ENCODE data around the gene INTS3.

The INTS3 gene, protein sequence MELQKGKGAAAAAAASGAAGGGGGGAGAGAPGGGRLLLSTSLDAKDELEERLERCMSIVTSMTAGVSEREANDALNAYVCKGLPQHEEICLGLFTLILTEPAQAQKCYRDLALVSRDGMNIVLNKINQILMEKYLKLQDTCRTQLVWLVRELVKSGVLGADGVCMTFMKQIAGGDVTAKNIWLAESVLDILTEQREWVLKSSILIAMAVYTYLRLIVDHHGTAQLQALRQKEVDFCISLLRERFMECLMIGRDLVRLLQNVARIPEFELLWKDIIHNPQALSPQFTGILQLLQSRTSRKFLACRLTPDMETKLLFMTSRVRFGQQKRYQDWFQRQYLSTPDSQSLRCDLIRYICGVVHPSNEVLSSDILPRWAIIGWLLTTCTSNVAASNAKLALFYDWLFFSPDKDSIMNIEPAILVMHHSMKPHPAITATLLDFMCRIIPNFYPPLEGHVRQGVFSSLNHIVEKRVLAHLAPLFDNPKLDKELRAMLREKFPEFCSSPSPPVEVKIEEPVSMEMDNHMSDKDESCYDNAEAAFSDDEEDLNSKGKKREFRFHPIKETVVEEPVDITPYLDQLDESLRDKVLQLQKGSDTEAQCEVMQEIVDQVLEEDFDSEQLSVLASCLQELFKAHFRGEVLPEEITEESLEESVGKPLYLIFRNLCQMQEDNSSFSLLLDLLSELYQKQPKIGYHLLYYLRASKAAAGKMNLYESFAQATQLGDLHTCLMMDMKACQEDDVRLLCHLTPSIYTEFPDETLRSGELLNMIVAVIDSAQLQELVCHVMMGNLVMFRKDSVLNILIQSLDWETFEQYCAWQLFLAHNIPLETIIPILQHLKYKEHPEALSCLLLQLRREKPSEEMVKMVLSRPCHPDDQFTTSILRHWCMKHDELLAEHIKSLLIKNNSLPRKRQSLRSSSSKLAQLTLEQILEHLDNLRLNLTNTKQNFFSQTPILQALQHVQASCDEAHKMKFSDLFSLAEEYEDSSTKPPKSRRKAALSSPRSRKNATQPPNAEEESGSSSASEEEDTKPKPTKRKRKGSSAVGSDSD

DNA sequence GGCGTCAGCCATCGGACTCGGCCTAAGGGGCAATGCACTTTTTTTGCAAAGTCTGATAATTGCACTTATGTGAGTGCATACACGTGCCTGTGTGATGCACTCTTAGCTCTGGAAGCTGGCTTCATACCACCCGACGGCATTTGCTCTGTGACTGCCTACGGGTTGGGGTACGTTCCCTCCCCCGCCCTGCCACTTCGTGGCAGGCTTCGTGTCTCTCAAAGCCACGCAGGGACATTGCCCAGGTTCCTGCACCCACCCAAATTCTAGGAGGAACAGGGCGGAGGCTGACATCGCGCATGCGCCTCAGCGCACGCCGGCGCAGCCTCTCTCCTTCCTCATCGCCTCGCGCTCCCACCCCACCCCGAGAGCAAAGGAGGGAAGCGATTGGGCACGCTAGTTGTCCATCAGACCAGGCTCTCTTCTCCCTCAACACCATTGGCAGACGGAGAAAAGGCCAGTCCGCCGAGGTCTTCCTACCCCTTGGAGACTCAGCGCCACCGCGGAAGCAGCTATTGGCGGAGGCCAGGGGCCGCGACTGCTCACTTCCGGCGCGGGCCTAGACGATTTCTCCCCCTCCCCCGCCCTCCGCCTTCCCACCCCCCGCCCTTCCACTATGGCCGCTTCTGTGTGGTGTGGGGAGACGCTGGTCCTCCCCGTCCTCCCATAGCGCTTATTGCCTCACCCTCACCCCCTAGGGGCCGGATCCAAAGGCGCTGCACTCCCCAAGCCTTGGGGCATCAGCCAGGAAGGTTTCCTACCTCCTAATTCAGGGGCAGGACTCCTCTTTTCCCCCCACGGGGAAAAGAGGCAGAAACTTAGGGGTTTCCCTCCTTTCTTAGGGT lies at the start of gene INTS3:
TSS of gene INTS3 (plus strand) at position 588 of the 842 bp plus-strand sequence. CDS start 585 bp downstream, outside the sequence.
- peak; percentile 100 for DNase-seq (ENCODE audit: low read depth)

DNA sequence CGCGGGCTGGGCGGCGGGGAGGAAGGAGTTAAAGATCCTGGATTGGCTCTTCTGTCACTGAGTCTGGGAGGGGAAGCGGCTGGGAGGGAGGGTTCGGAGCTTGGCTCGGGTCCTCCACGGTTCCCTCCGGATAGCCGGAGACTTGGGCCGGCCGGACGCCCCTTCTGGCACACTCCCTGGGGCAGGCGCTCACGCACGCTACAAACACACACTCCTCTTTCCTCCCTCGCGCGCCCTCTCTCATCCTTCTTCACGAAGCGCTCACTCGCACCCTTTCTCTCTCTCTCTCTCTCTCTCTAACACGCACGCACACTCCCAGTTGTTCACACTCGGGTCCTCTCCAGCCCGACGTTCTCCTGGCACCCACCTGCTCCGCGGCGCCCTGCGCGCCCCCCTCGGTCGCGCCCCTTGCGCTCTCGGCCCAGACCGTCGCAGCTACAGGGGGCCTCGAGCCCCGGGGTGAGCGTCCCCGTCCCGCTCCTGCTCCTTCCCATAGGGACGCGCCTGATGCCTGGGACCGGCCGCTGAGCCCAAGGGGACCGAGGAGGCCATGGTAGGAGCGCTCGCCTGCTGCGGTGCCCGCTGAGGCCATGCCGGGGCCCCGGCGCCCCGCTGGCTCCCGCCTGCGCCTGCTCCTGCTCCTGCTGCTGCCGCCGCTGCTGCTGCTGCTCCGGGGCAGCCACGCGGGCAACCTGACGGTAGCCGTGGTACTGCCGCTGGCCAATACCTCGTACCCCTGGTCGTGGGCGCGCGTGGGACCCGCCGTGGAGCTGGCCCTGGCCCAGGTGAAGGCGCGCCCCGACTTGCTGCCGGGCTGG lies 49.1 kb upstream of the INTS3 start, which contains the start of gene NPR1:
TSS of gene NPR1 (plus strand) at position 170 of the 818 bp plus-strand sequence. CDS start at position 591, 421 bp downstream.
- no peak for DNase-seq (ENCODE audit: low read depth)

DNA sequence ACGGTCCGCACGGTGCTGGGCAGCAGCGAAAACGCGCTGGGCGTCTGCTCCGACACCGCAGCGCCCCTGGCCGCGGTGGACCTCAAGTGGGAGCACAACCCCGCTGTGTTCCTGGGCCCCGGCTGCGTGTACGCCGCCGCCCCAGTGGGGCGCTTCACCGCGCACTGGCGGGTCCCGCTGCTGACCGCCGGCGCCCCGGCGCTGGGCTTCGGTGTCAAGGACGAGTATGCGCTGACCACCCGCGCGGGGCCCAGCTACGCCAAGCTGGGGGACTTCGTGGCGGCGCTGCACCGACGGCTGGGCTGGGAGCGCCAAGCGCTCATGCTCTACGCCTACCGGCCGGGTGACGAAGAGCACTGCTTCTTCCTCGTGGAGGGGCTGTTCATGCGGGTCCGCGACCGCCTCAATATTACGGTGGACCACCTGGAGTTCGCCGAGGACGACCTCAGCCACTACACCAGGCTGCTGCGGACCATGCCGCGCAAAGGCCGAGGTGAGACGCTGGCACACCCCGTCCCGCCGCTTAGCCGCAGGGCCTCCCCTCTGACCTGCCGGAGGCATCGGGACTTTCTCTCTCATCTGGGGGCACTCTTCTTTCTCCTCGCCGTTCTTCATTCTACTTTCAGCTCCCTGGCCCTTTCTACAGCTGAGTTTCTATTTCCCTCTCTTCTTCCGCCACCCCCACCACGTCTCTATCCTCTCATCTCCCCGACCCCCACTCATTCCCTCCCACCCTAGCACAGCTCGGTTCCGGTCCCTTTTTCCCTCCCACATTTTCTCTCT lies 48.3 kb upstream of the INTS3 start:
- no peak for DNase-seq (ENCODE audit: low read depth)

DNA sequence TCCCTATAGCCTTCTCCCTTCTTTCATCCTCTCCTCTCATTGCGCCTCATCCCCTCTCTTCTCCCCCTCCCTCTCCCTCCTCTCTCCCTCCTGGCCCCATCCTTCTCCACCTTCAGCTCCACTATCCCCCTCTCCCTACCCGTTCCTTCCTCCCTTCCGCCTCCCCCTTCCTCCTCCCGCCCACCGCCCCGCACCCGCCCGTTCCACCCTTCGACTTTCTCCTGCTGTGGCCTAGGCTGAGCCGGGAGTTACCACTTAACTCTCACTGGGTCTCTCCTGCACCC lies 47.8 kb upstream of the INTS3 start:
- DNase-seq (ENCODE audit: low read depth) = no peak

DNA sequence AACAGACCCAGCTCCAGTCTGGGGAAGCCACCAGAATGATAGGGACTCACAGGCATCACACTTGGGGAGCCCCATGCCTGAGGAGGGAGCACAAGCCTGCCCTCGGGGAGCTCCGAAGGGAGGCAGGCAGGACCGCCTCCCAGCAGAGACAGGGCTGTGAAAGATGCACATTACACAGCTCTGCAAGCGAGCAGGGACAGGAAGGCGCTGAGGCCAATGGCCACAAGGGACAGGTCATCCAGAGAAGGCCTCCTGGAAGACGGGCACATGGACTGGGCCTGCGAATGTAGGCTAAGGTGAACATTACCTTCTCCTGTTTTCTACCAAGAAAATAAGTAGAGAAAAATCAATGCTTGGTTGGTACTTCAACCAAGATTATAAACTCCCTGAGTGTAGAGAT lies 45.1 kb upstream of the INTS3 start:
- no peak for DNase-seq (ENCODE audit: low read depth)

DNA sequence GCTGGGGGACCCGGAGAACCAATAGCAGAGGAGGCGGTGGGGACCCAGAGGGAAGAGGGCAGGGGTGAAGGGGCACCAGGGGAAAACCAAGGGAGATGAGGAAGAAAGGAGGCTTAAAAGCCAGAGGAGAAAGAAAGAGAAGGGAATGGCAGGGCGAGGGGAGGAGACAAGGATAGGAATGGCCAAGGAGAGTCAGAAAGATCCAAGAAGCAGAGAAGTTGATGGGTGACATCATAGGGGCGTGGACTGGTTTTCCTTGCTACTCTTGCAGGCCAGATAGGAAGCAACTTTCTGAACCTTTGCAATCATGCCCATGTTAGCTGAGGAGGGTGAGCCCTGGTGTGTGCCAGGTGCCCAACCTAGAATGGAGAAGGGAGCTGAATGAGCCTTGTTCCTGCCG lies 44.0 kb upstream of the INTS3 start:
- DNase-seq (ENCODE audit: low read depth) = no peak

DNA sequence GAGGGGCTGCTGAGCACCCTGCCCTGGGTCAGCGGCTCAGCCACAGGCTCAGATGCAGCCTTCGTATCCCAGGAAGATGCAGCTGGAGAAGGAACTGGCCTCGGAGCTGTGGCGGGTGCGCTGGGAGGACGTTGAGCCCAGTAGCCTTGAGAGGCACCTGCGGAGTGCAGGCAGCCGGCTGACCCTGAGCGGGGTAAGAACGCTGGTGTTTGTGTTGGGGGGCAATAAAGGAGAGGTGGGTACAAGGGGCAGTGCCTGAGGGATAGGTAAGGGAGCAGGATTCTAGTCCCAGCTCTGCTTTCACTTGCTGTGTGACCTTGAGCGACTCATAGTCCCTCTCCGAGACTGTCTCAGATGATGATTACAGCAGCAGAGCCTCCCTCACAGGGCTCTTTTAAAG lies 43.0 kb upstream of the INTS3 start:
- DNase-seq (ENCODE audit: low read depth) = no peak

DNA sequence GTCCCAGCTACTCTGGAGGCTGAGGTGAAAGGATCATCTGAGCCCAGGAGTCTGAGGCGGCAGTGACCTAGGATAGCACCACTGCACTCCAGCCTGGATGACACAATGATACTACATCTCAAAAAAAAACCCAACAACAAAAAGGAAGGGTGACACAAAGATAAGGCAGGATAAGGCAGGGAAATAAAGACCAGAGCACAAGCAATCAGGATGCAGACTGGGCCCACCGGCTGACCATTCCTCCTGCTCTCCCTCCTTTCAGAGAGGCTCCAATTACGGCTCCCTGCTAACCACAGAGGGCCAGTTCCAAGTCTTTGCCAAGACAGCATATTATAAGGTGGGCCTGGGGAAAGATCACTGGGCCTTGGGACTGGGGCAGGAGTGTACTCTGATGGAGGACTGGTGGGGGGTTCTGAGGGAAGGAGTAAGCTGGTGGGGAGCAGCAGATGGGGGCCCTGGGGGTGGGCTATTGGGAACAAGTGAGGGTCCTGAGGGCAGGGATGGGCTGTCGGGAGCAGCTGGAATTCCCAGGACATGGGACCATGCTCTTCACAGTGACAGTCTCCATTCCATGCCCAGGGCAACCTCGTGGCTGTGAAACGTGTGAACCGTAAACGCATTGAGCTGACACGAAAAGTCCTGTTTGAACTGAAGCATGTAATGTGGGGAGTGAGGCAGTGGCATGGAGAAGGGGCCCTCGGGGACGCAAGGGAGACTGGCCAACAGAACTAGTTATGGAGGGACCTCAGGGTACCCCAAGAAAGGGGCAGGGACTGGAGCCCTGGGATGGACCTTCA lies 42.1 kb upstream of the INTS3 start:
- no peak for DNase-seq (ENCODE audit: low read depth)

DNA sequence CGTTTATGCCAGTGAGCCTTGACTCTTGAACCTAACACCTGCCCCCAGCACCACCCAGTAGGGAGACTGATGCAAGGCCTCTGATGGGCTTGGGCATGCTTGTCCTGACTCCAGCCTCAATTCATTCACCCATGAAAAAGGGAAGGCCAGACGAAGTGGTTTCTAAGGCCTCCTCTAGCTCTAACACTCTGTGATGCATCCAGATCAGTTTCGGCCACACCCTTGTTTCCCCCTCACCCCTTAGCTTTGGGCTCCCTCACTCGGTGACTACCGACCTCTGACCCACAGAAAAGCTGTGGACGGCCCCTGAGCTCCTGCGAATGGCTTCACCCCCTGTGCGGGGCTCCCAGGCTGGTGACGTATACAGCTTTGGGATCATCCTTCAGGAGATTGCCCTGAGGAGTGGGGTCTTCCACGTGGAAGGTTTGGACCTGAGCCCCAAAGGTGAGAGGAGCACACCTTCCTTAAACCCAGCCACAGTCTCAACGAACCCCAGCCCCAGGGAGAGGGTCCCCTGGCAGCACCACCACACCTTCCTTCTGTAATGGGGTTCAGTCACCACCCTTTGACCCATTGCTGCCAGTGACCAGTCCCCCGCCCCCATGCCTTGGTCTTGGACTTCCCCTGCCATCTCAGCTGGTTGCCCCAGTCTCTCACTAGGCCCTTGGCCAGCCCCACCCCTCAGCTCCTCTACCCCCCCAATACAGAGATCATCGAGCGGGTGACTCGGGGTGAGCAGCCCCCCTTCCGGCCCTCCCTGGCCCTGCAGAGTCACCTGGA lies 40.3 kb upstream of the INTS3 start:
- no peak for DNase-seq (ENCODE audit: low read depth)

DNA sequence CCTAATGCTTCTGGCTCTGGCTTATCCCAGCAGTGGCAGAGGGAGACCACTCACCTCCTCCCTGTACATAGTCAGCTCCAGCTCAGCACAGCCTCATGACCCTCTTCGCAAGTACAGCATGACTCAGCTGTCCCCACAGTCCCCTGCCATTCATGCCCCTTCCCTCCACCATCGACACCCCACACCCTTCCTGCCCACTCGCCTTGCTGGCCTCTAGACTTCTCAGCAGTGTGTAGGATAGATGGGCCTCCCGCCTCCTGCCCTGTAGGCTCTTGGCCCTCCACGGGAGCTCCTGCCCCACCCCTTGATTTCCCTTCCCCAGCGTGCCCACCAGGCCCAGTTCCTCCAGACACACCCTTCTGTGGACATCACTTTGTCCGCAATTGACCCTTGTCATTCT lies 39.6 kb upstream of the INTS3 start:
- DNase-seq (ENCODE audit: low read depth) = no peak

DNA sequence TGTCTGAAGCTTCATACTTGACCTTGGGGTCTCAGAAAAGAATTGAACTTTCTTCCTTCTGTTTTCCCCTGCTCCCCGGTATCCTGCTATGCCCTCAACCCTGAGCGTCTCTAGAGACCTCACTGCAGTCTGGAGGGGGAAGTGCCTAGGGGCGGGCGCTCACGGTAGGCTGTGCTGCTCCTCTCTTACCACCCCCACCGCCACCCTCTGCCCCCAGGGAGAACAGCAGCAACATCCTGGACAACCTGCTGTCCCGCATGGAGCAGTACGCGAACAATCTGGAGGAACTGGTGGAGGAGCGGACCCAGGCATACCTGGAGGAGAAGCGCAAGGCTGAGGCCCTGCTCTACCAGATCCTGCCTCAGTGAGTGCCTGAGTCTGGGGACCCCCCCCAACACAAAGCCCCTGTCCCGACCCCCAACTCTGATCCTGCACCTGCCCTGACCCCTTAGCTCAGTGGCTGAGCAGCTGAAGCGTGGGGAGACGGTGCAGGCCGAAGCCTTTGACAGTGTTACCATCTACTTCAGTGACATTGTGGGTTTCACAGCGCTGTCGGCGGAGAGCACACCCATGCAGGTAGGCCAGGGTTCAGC lies 39.0 kb upstream of the INTS3 start:
- no peak for DNase-seq (ENCODE audit: low read depth)

DNA sequence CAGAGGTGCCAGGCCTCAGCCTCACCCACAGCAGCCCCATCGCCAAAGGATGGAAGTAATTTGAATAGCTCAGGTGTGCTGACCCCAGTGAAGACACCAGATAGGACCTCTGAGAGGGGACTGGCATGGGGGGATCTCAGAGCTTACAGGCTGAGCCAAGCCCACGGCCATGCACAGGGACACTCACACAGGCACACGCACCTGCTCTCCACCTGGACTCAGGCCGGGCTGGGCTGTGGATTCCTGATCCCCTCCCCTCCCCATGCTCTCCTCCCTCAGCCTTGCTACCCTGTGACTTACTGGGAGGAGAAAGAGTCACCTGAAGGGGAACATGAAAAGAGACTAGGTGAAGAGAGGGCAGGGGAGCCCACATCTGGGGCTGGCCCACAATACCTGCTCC lies 34.4 kb upstream of the INTS3 start:
- no peak for DNase-seq (ENCODE audit: low read depth)

DNA sequence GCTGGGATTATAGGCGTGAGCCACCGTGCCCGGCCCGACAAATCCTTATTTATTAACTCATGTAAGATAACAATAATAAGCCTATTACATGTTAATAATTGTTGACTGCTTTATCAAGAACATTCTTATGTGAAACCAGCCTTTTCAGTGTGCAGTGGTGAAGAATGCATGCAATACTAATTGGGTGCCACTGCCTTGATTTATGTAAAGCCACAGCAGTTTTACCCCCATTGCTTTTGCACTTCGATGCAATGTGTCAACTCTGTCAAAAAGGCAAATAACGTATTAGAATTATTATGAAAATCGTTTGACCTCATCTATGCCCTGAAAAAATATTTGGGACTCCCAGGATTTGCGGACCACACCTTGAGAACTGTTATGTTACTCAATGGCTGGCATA lies 31.1 kb upstream of the INTS3 start:
- no peak for DNase-seq (ENCODE audit: low read depth)

DNA sequence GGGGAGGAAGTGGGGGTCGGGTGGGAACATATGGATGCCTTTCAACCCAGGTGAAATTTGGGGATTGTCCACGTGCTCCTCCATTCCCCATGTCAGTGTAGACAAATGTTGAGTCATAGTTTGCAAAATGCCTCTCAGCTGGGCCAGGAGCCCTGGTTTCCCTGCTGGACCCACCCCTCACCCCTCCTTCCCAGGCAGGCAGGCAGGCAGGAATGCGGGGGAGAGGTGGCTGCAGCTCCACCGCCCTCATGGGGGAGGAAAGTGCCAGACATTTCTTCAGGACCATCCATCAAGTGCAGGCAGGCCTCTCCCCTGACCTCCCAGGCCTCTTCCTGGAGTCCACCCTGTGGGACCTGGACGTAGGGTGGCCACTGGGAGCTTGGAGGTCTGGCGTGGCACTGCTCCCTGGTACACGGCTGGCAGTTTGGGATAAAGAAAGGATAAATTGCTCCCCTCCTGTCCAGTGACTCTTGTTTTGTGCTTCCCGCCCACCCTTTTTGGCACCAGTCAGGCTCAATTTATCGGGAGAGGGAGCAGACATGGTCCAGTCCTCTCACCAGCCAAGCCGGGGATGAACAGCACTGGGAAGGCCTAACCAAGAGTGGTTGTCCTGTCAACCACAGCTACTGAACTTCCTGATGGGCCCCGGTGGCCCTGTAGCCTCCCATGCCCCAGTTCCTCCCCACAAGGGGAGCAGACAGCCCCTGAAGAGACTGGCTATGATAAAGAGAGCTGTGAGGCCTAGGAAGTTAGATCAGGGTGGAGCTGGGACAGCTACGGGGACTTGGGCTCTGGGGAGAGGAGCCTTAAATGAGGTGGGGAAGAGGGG lies 30.4 kb upstream of the INTS3 start:
- no peak for DNase-seq (ENCODE audit: low read depth)

DNA sequence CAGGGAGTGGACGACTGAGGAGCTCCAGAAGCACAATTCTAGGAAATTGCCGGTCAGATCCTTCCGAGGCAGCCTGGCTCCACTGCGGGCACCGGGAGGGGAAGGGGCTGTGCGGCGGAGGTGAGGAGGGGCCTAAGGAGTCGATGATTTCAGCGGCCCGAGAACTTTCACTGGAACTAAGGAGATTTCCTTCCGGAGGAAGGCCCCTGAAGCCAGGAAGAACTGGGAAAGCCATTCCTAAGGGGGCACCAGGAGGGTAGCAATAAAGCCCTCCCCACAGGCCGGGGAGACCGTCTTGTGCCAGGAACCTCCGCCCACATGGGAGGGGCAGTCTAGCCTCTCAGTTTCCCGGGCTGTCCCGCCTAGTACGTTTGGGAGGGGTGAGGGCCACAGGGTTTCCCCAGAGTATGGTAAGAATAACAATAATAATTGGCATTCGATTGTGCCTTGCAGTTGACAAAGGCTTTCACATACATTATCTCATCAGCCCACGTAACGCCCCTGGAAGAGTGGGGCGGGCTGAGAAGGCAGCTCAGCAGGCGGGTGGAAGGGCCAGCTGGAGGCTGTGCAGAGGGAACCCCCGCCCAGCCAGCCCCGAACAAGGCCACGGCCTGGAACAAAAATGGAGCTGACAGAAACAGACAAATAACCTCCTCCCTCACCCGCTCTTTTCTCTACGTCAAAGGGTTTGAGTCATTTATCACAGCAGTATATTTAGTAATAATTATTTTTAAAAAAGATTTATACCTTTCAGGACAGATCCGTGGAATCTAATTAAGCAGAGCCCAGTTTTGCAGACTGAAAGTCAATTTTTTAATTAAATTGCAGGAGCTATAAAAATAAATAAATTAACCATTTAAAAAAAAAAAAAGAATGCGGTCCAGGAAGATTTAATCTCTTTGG lies 29.6 kb upstream of the INTS3 start:
- DNase-seq (ENCODE audit: low read depth) = no peak
